ENCODE results near the gene GPA33.

The GPA33 gene

DNA sequence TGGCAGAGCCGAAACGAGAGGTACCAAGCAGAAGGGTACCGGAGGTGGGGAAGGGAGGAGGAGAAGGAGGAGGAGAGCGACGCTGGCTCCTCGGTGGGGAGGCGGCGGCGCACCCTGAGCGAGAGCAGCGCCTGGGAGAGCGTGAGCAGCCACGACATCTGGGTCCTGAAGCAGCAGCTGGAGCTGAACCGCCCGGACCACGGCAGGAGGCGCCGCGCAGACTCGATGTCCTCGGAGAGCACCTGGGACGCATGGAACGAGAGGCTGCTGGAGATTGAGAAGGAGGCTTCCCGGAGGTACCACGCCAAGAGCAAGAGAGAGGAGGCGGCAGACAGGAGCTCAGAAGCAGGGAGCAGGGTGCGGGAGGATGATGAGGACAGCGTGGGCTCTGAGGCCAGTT, 36.1 kb upstream of the GPA33 start:
- POLR2A ChIA-PET: no interaction called here

DNA sequence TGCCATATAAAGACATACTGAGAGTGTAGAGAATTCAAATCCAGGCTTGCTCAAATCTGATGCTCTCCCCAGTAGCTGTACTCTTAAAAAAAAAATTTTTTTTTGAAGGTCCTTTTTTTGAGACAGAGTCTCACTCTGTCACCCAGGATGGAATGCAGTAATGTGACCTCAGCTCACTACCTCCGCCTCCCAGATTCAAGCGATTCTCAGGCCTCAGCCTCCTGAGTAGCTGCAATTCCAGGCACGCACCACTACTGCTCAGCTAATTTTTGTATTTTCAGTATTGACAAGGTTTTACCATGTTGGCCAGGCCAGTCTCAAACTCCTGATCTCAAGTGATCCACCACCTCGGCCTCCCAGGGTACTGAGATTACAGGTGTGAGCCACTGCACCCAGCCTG, 32.4 kb upstream of the GPA33 start:
- TF ChIP-seq ZNF473 (tag by site-specific recombination; IDR thresholded peaks at IDR 0.05): no peak
- CTCF ChIA-PET: interaction anchor here (1.8 to 3.4 kb wide), 2 partner anchors 11 to 55 kb away, joined by 7 to 10 read pairs; no protein-coding TSS in a partner anchor
- no peaks in the 10 kb centered on the region for H3K9me3 ChIP-seq (ENCODE audit: control insufficient read depth, insufficient read depth, low read depth, low read length)

More for the DNA sequence above, 36.1 kb upstream of the GPA33 start:
- no peak overlapping the region for H3K4me3 ChIP-seq (ENCODE audit: low read depth, low read length)
- H3K27ac ChIP-seq (ENCODE audit: extremely low read depth, low read depth, low read length): no peak overlapping the region
- H3K36me3 ChIP-seq (ENCODE audit: control insufficient read depth in 2 of 2, insufficient read depth in 1 of 2, low read length in 2 of 2): no peaks in the 10 kb centered on the region
- TF ChIP-seq, protein P1, sequence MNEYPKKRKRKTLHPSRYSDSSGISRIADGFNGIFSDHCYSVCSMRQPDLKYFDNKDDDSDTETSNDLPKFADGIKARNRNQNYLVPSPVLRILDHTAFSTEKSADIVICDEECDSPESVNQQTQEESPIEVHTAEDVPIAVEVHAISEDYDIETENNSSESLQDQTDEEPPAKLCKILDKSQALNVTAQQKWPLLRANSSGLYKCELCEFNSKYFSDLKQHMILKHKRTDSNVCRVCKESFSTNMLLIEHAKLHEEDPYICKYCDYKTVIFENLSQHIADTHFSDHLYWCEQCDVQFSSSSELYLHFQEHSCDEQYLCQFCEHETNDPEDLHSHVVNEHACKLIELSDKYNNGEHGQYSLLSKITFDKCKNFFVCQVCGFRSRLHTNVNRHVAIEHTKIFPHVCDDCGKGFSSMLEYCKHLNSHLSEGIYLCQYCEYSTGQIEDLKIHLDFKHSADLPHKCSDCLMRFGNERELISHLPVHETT (tag by site-specific recombination; IDR thresholded peaks at IDR 0.05): no peak
- TF ChIP-seq PRDM1 (tag by site-specific recombination; IDR thresholded peaks at IDR 0.05) (no peak), TRIM28 (IDR thresholded peaks at IDR 0.05; ENCODE audit: borderline replicate concordance, low read length) (no peak), ZEB2 (tag by site-specific recombination; IDR thresholded peaks at IDR 0.05) (no peak), ZNF623 (tag by site-specific recombination; IDR thresholded peaks at IDR 0.05) (no peak), ZNF624 (tag by site-specific recombination; IDR thresholded peaks at IDR 0.05) (no peak), ZNF707 (tag by site-specific recombination; IDR thresholded peaks at IDR 0.05) (no peak), ZNF521 (tag by site-specific recombination; IDR thresholded peaks at IDR 0.05) (no peak), ZBTB21 (tag by site-specific recombination; IDR thresholded peaks at IDR 0.05) (no peak), TCF7L2 (IDR thresholded peaks at IDR 0.05; ENCODE audit: borderline replicate concordance, low read depth, low read length) (no peak), KLF10 (tag by site-specific recombination; IDR thresholded peaks at IDR 0.05) (no peak), ZNF791 (tag by site-specific recombination; IDR thresholded peaks at IDR 0.05) (no peak), ZSCAN23 (tag by site-specific recombination; IDR thresholded peaks at IDR 0.05) (no peak), HOXC10 (CRISPR knock-in tag; IDR thresholded peaks at IDR 0.05) (no peak), ZNF558 (tag by site-specific recombination; IDR thresholded peaks at IDR 0.05) (no peak), ZNF37A (tag by site-specific recombination; IDR thresholded peaks at IDR 0.05) (no peak)
- TF ChIP-seq, protein P2, sequence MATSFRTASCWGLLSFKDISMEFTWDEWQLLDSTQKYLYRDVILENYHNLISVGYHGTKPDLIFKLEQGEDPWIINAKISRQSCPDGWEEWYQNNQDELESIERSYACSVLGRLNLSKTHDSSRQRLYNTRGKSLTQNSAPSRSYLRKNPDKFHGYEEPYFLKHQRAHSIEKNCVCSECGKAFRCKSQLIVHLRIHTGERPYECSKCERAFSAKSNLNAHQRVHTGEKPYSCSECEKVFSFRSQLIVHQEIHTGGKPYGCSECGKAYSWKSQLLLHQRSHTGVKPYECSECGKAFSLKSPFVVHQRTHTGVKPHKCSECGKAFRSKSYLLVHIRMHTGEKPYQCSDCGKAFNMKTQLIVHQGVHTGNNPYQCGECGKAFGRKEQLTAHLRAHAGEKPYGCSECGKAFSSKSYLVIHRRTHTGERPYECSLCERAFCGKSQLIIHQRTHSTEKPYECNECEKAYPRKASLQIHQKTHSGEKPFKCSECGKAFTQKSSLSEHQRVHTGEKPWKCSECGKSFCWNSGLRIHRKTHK (tag by site-specific recombination; IDR thresholded peaks at IDR 0.05): no peak
- TF ChIP-seq, protein P3, sequence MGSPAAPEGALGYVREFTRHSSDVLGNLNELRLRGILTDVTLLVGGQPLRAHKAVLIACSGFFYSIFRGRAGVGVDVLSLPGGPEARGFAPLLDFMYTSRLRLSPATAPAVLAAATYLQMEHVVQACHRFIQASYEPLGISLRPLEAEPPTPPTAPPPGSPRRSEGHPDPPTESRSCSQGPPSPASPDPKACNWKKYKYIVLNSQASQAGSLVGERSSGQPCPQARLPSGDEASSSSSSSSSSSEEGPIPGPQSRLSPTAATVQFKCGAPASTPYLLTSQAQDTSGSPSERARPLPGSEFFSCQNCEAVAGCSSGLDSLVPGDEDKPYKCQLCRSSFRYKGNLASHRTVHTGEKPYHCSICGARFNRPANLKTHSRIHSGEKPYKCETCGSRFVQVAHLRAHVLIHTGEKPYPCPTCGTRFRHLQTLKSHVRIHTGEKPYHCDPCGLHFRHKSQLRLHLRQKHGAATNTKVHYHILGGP (tag by site-specific recombination; IDR thresholded peaks at IDR 0.05): no peak
- TF ChIP-seq, protein P4, sequence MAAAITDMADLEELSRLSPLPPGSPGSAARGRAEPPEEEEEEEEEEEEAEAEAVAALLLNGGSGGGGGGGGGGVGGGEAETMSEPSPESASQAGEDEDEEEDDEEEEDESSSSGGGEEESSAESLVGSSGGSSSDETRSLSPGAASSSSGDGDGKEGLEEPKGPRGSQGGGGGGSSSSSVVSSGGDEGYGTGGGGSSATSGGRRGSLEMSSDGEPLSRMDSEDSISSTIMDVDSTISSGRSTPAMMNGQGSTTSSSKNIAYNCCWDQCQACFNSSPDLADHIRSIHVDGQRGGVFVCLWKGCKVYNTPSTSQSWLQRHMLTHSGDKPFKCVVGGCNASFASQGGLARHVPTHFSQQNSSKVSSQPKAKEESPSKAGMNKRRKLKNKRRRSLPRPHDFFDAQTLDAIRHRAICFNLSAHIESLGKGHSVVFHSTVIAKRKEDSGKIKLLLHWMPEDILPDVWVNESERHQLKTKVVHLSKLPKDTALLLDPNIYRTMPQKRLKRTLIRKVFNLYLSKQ (tag by site-specific recombination; IDR thresholded peaks at IDR 0.05; ENCODE audit: borderline replicate concordance): no peak
- TF ChIP-seq, protein P5, sequence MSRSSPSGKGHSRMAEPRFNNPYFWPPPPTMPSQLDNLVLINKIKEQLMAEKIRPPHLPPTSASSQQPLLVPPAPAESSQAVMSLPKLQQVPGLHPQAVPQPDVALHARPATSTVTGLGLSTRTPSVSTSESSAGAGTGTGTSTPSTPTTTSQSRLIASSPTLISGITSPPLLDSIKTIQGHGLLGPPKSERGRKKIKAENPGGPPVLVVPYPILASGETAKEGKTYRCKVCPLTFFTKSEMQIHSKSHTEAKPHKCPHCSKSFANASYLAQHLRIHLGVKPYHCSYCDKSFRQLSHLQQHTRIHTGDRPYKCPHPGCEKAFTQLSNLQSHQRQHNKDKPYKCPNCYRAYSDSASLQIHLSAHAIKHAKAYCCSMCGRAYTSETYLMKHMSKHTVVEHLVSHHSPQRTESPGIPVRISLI (tag by site-specific recombination; IDR thresholded peaks at IDR 0.05): no peak
- no peaks in the 10 kb centered on the region for H3K9me3 ChIP-seq (ENCODE audit: control insufficient read depth, insufficient read depth, low read depth, low read length)
- no peaks in the 10 kb centered on the region; the same call in 1 of the 2 replicates for H3K4me1 ChIP-seq (ENCODE audit: control insufficient read depth, insufficient read depth, low read length)
- CTCF ChIA-PET: interaction anchor here (0.7 to 0.9 kb wide), 4 partner anchors 16 to 469 kb away, joined by 3 read pairs; partner anchors contain the start of gene POU2F1

More for the DNA sequence above, 32.4 kb upstream of the GPA33 start:
- no peaks in the 10 kb centered on the region for H3K36me3 ChIP-seq (ENCODE audit: control insufficient read depth in 2 of 2, insufficient read depth in 1 of 2, low read length in 2 of 2)
- no peak overlapping the region for H3K4me3 ChIP-seq (ENCODE audit: low read depth, low read length)
- H3K27ac ChIP-seq (ENCODE audit: extremely low read depth, low read depth, low read length): no peak overlapping the region
- POLR2A ChIA-PET: no interaction called here
- no peaks in the 10 kb centered on the region; the same call in 1 of the 2 replicates for H3K4me1 ChIP-seq (ENCODE audit: control insufficient read depth, insufficient read depth, low read length)
